ENCODE results near the gene CSAD. TPM values are rescaled to one million over a fixed set of nuclear protein-coding genes. Genes with fewer than 3 reads are reported as not detected.

The CSAD gene
- polyA plus RNA-seq, 1 of the 3 experiments (the other 2 are of a cell fraction), result 32.2 TPM

GRCh38 chr12:53221203-53222080, 40.7 kb upstream of the CSAD start (continued):
- TF ChIP-seq REST (IDR thresholded peaks at IDR 0.05; ENCODE audit: low read depth, low read length) (no peak), USF2 (IDR thresholded peaks at IDR 0.05; ENCODE audit: borderline replicate concordance, low read depth, low read length) (no peak), ZBTB33 (IDR thresholded peaks at IDR 0.05; ENCODE audit: borderline replicate concordance, low read depth) (no peak), SIN3A (IDR thresholded peaks at IDR 0.05; ENCODE audit: borderline replicate concordance, low read depth, low read length) (0 out of 2 replicates have a peak, but pooled peaks have one; percentile 21), FOXM1 (IDR thresholded peaks at IDR 0.05; ENCODE audit: low read depth) (peak; percentile 38; the same call in 1 of the 2 replicates), EZH2phosphoT487 (IDR thresholded peaks at IDR 0.05; ENCODE audit: borderline replicate concordance, low read depth) (no peak), MXI1 (IDR thresholded peaks at IDR 0.05; ENCODE audit: low read depth, low read length) (no peak), POLR2AphosphoS5 (IDR thresholded peaks at IDR 0.05; ENCODE audit: low read depth, low read length) (peak; percentile 20)

GRCh38 chr12:53220694-53221202, 40.0 kb upstream of the CSAD start:
- peaks cover 5% of the 10 kb centered on the region; the same call in 1 of the 2 replicates for H4K20me1 ChIP-seq (ENCODE audit: insufficient read depth)
- DNase-seq, result peak; percentile 94
- CTCF ChIA-PET, result interaction anchor here (0.7 to 14.8 kb wide), 15 partner anchors 13 to 155 kb away, joined by 3 to 363 read pairs (median 4); partner anchors contain the start of genes ESPL1, MYG1 and PFDN5
- peak overlapping the region; percentile 54 to 75 for H3K4me3 ChIP-seq (ENCODE audit: low read depth in 2 of 2, low read length in 1 of 2)
- POLR2A ChIA-PET, result interaction anchor here (0.8 to 2.6 kb wide), 4 partner anchors 31 to 74 kb away, joined by 4 to 16 read pairs (median 6); partner anchors contain the start of genes ESPL1 and PFDN5
- H3K9ac ChIP-seq, result peak overlapping the region; percentile 86
- H3K36me3 ChIP-seq (replicated peaks in 1 of 2; ENCODE audit: control insufficient read depth in 1 of 2, insufficient read depth in 2 of 2, low read length in 1 of 2), result no peaks in the 10 kb centered on the region
- no peaks in the 10 kb centered on the region for H3K9me3 ChIP-seq
- H3K27me3 ChIP-seq (ENCODE audit: insufficient read depth), result no peaks in the 10 kb centered on the region
- H3K4me1 ChIP-seq (ENCODE audit: control insufficient read depth in 1 of 2, insufficient read depth in 2 of 2, low read depth in 1 of 2, low read length in 1 of 2), result peaks cover 52 to 58% of the 10 kb centered on the region in 2 experiments
- TF ChIP-seq MEF2A (IDR thresholded peaks at IDR 0.05; ENCODE audit: borderline replicate concordance, low read depth) (no peak), RXRA (IDR thresholded peaks at IDR 0.05; ENCODE audit: borderline replicate concordance, low read depth) (peak; percentile 90), POLR2AphosphoS5 (IDR thresholded peaks at IDR 0.05; ENCODE audit: low read depth, low read length) (0 out of 2 replicates have a peak, but pooled peaks have one; percentile 3), TCF12 (IDR thresholded peaks at IDR 0.05) (0 out of 2 replicates have a peak, but pooled peaks have one; percentile 2), SIN3A (IDR thresholded peaks at IDR 0.05; ENCODE audit: borderline replicate concordance, low read depth, low read length) (no peak; the same call in 1 of the 2 replicates), FOXJ3 (CRISPR knock-in tag; IDR thresholded peaks at IDR 0.05) (no peak)
- H3K27ac ChIP-seq (ENCODE audit: low read depth in 2 of 2, low read length in 1 of 2), result peak overlapping the region; percentile 99
- peaks cover 33% of the 10 kb centered on the region for H3F3A ChIP-seq (replicated peaks; ENCODE audit: insufficient read depth)
- WGBS (ENCODE audit: low lambda C conversion rate), result under 1% methylated on average over 21 of the region's 42 CpGs
- no peaks in the 10 kb centered on the region for H3K9me2 ChIP-seq
- peak overlapping the region; percentile 2; the same call in 1 of the 2 replicates for H2AFZ ChIP-seq (ENCODE audit: low read depth)
- peaks cover 40% of the 10 kb centered on the region for H3K79me2 ChIP-seq (ENCODE audit: insufficient read depth)
- peak overlapping the region; percentile 80 for H3K4me2 ChIP-seq
